ENCODE results near the gene SLC25A13.
"Not testable (repeated sequence)": the region's sequence is repeated elsewhere in the genome, so short reads cannot be mapped to it uniquely, and the experiment has no call there.

The SLC25A13 gene

DNA sequence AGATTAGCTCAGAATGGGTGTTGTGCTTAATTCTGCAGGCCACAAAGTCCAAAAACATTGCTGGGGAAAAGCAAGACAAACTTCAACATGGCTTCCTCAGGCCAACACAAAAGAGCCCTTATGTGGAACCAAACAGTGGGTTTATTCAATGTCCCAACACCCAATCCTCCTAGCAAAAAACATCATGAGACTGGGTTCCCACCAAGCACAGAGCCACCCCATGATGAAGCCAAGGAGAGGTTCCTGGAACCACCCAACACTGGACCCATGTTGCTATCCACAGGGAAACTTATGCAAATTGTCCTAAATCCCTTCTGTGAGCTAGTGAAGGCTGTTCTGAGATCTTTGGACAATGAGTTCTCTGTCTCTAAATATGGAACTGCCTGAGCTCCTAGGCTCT lies 24.0 kb downstream of the SLC25A13 start:
- DNase-seq = no peak

DNA sequence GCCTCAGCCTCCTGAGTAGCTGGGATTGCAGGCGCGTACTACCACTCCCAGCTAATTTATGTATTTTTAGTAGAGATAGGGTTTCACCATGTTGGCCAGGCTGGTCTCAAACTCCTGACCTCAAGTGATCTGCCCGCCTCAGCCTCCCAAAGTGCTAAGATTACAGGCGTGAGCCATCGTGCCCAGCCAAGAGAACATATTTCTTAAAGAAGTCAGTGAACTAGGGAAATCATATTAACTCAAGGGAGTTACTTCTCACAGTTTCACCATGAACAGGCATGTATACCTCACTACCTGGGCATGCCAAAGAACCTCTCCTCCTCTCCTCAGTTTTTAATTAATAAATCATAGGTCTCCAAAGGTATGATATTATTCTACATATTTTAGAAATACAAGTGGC lies 24.5 kb downstream of the SLC25A13 start:
- not testable (repeated sequence) for DNase-seq

DNA sequence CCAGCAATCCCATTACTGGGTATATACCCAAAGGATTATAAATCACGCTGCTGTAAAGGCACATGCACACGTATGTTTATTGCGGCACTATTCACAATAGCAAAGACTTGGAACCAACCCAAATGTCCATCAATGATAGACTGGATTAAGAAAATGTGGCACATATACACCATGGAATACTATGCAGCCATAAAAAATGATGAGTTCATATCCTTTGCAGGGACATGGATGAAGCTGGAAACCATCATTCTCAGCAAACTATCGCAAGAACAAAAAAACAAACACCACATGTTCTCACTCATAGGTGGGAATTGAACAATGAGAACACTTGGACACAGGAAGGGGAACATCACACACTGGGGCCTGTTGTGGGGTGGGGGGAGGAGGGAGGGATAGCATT lies 28.0 kb downstream of the SLC25A13 start:
- DNase-seq = not testable (repeated sequence)

DNA sequence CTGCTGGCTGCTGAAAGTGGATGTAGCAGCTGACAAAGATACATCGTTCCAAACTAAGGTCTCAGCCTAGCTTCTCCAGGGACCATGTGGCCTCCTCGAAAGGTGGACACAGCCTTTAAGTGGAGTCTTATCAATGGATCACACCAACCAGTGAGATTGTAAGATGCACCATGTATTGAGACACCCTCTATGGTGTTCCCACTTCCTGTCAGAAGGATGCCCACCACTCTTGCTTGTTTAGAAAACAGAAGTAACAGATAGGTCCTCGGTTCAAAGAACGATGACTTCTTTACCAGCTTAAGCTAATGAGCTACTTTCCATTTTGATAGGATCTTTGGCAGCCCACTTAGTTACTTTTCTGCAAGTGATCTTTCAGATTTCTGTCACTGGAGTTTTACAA lies 34.3 kb downstream of the SLC25A13 start:
- DNase-seq = no peak

DNA sequence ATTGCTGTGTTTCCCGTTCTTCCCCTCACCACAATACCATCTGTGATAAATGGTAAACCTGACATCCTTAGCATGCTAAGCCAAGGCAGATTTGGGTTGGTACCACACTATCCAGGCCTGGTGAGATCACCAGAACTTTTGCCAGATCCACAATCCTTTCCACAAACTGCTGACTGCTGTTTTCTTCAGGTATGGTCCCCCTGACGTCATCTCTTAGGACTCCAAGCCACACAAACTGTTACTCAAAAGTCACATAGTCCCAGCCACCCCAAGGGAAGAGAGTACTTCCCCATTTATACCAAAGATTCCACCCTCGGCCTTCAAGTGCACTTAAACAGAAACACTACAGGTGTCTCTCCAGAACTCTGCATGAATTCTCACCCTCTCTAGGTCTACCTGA lies 34.8 kb downstream of the SLC25A13 start:
- DNase-seq = no peak

DNA sequence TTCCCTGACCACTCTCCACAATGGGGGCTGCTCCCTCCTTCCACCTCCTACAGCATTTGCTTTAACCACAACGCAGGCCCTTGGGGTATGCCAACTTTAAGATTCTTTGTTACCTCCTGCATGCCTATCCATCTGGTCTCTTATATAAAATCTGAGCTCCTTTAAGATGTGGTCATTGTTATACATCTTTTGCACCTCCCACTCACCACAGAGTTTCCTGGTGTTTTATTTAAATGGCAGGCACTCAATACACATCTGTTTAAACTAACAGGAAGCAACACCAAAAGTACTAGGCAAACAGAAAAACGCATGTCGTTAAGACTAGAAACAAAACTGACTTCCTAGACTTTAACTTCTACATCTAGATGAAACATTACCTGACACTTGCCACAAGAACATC lies 36.3 kb downstream of the SLC25A13 start:
- DNase-seq = no peak

DNA sequence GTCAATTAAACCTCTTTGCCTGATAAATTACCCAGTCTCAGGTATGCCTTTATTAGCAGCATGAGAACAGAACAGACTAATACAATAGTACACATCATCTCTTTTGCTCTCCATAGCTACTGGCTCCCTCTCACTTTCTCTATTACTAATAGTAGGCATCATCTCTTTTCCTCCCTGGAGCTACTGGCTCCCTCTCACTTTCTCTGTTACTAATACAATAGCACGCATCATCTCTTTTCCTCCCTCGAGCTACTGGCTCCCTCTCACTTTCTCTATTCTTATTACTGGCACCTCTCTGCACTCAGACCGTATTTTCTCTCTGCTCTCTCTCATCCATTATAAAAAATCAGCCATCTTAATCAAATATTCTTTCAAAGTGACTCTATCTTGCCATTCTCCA lies 37.1 kb downstream of the SLC25A13 start:
- DNase-seq = no peak

DNA sequence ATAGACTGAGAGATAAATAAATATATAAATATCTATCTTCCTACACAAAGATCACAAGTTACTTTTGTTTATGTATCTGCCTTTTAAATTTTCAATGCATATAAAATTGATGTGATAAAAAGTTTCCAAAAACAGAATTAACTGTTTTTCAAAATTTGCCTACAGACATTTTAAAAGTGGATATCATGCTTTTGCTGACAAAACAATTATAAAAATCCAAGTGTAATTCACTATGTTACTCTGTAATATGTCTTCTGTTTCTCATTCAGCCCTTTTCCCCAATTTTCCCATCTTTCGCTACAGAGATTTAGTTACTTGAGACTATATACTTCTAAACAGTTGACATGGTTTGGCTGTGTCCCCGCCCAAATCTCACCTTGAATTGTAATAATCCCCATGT lies 37.7 kb downstream of the SLC25A13 start:
- no peak for DNase-seq

DNA sequence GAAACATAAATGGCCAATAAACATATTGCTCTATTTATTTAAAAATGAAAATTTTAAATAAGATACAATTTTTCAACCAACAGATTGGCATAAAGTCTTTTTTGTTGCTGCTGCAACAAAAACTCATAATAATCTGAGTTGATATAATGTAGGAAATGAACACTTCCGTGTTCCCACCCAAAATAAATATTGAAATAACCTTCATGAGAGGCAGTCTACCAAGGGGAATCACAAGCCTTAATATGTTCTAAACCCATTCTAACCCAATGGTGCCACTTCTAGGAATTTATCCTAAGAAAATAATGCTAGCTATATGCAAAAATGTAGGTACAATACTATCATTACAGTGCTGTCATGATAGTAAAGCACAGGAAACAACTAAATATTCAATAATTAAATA lies 39.1 kb downstream of the SLC25A13 start:
- no peak for DNase-seq

DNA sequence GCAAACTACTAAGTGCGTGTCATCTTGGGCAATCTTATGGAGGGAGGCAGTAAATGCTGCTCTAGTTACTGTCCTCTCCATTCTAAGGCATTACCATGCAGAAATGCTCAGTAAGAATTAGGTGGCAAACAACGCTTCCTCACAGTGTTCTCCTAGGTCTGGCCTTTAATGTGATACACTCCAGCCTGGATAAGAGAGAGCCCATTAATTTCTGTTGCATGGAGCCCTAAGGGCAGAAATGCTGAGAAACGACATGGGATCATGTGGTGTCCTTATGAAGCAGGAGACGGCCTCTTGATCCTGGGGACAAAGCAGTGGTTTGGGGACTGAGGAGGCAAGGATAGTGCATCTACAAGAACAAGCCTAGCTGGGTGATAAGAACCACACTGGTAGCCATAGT lies 44.0 kb downstream of the SLC25A13 start:
- DNase-seq = no peak

DNA sequence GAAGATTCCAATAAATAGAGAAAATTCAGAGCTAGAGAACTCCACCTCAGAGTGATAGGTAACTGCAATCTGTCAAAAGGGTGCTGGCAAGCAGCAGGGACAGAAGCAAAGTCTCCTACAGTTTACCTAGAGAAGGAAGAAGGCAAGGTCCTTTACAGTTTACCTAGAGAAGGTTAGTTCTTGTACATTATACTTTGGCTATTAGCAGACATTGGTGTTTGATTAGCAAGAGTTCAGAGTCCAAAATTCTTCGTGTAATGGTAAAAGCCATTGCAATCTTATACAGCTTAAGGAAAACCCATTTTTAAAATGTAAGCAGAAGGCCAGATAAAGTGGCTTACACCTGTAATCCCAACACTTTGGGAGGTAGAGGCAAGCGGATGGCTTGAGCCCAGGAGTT lies 45.9 kb downstream of the SLC25A13 start:
- DNase-seq = no peak

DNA sequence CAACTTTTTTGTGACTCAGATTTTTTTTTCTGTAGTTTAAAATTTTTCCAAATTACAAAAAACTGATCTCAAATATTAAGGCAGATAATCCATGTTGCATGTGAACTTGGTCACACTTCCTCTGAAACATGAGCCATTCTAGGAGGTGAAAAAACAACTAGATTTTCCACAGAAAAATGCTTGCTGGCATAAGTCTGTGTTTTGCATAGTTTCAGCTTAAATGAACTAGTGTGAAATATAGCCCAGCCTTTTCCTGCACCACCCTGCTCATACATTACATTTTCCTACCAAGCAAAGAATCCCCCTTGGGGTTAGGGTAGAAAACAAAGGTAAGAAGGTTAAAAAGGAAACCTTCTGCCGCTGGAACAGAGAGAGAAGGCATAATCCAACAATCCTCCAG lies 48.2 kb downstream of the SLC25A13 start:
- DNase-seq = no peak

DNA sequence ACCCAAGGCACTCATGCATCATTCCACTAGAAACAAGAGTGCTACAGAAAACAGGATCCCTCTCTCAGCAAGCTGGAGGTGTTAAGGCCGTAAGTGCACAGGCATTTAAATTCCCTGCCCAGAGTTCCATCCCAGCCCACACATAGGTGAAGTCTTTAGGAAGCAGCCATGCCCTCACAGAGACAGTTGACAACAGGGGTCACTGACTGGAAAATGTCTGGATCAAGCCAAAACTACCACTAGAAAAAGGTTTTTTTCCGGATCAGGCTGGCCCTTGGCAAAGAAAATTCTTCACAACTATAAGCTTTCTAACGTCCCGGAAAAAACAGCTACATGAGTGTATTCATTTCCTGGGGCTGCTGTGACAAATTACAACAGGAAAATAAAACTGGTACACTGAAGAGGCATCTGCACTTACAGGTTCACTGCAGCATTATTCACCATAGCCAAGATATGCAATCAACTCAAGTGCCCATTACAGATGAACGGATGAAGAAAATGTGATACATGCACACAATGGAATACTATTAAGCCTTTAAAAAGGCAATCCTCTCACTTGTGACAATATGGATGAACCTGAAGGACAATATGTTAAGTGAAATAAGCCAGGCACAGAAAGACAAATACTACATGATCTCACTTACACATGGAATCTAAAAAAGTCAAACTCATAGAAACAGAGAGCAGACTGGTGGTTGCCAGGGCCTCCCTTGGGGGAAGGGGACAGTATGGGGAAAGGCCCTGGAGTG lies 52.5 kb downstream of the SLC25A13 start:
- no peak for DNase-seq

DNA sequence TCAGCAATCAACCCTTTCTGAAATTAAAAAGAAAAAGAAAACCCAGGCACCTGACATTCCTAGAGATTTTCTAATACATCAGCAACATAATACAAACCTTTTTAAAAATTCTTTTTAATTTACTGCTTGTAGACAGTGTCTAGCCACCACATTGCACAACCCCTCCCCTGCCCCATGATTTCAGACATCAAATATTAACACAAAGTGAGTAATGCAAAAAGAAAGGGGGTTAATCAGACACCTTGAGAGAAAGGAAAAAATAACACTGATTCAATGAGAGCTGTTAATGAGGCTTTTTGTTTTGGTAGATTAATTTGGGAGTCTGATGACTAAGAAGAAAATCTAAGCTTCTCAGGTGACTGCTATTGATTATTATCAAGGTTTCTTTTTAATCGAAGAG lies 55.3 kb downstream of the SLC25A13 start:
- DNase-seq = no peak

DNA sequence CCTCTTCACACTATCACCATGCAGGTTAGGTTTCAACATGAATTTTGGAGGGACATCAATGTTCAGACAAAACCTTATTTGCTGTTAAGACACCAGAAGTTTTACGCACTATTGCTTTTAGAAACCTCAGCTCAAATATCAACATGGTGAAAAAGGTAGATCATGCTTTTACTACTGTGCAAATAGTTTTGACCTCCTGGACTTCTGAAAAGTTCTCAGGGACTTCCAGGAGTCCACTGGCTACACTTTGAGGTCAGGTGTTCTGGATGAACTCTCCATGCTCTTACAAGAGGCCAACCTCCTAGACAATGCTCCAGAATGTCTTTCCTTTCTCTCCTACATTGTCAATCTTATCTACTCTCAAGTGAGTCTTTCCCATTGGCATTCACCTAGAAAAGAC lies 55.9 kb downstream of the SLC25A13 start:
- DNase-seq = no peak

DNA sequence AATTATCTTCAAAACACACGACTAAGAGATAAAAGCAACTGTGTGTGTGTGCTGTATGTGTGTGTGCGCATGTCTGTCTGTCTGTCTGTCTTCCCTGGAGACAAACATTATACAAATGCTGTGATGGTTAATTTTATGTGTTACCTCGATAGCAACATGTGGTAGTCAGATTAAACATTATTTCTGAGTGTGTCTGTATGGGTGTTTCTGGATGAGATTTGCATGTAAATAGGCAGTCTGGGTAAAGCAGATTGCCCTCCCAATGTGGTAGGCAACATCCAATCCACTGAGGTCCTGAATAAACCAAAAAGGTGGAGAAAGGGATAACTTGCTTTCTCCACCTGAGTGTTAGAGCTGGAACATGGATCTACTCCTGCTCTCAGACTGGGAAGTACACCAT lies 67.9 kb downstream of the SLC25A13 start:
- no peak for DNase-seq

DNA sequence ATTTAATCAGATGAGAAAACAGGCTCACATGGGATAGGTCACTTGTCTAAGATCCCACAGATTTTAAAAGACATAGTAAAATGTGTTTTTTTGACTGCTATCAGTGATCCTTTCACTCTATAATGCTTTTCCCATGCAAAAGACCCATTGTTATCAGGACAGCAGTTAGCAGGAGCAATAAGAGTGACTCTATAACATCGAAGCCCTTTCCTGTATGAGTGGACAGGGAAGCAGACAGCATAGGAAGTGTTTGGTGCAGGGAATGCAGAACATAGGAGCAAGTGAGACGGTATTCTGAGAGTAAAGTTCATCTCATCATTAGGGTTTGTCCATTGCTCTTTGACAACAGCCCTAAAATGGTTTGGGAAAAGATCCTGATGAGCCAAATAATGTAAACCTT lies 68.5 kb downstream of the SLC25A13 start:
- no peak for DNase-seq

DNA sequence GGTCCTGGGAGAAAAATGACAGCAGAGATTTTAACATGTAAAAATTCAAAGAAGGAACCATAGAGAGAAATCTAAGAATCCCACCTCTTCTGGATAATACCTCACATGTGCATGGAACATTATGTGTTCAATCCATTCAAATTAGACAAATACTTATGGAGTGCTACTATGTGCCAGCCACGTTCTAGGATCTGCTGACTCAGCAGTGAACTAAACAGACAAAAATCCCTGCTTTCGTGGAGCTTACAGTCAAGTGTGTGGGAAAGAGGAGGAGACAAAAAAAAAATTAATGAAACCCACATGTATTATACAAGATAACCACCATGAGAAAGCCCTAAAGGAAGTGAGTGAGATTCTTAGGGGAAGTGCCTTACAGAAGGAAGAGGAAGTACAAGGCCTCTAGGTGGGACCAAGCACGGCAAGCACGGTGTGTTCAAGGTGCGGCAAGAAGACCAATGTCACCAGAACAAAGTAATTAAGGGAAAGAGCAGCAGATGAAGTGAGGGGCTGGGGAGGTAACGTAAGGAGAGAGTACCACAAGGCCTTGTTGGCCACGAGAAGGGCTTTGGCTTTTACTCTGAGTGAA lies 71.0 kb downstream of the SLC25A13 start:
- DNase-seq = no peak

DNA sequence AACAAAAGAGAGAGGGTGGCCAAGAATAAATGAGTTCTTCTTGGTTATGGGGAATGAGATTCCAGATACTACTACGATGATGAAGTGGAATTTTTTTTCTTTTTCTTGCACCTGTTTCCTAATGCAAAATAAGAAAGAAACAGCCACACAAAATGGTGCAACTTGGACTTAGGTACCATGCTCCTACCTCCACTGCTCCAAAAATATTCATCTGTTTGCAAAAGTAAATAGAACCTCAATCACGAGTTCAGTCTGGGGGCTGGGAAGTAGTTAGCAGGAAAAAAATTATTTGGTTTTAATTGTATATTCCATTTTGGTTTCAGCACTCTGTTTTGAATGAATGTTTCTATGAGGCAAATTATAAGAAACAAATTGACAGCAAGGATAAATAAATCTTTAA lies 73.5 kb downstream of the SLC25A13 start:
- DNase-seq = no peak

DNA sequence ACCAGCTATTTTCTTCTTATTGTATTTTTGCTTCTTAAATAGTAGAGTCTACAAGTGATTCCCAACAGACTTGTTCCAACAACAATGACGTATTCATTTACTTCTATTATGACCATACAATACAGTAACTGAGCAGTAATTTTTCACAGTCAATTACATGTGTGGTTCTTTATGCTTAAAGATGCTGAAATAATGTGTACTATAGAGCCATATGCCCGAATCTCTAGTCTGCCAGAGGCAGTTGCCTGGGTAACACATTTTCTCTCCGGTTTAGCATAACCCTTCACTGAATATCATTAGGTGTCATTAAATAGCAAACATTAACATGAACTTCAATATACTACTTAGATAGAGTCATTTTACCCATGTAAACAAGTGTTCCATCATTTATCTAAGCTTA lies 75.0 kb downstream of the SLC25A13 start:
- peak; percentile 95 for DNase-seq

DNA sequence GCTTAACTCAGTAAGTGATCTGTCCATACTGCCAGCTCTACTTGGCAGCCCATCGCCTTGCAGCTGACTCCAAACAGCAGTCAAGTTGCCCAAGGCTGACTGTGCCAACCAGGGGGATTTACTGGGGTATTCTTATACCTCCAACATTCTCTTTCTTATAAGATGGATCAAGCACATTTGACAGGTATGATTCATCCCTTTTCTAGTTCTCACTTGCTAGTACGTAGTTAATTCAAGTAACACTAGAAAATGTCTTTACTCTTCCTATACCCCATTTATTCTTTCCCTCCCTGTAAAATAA lies 77.0 kb downstream of the SLC25A13 start:
- DNase-seq = no peak

DNA sequence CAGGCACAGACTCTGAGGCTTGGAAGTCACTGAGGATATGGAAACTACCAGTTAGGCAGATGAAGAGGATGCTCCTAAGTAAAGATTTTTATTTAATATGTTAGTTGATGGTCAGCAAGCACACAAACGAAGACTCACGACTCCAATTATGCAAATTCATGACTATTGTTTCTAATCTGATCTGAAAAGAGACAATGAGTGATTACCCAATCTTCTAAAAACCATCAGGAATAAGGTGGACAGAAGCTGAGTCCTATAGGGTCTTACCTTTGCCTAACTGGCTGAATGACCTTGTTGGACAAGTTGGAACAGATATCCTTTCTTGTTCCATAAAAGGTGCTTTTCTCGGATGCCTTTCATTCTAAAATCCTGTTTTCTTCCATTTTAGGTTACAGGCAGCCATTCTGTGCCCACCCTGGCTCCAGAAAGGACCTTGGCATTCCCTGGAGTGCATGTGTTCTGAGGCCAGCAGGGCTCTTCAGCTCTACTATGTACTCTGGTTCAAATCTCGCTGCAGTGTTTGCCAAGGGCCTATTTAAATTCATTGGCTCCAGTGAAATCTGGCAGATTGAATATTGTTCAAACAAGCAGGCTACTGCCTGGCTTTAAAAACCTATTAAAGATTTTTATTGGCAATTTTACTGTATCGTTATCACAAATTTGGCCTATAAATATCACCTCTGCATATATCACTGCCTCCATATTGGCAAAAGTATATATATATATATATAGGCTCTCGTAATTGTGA lies 77.5 kb downstream of the SLC25A13 start:
- no peak for DNase-seq

DNA sequence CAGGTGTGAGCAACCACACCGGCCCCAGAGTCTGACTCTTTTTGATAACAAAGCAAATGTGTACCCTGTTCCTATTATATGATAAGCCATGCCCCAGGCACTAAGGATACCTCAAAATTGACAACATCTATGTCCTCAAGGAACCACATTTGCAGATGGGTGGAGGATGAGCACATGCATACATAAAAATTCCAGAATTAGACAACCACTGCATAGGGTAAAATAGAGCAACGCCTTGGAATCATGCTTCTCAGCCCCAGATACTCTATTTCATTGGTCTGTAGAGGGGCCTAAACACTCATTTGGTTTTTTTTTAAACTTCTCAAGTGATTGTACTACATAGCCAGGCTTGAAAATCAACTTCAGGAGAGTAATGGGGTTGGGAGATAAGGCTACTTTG lies 78.7 kb downstream of the SLC25A13 start:
- no peak for DNase-seq

DNA sequence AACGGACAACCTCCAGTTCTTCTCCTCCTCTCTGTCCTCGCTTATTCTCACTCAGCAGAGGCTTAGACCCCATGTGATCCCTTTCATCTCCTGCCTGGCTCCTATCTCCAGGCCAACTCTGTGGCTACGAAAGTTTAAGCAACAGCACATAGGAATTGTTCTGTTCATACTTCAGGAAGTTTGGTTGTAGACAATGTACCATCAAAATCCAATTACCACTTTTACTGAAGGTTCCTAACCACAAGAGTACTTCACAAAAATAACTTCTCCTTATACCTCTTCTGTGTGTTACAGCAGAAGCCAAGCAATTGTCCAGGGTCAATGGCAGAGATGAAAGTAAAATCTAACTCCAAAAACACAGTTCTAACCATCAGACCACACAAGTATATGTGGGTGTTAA lies 80.0 kb downstream of the SLC25A13 start:
- DNase-seq = no peak
